H1 (cell line): ENCODE data around the gene FAM107A. TPM values are rescaled to one million over a fixed set of nuclear protein-coding genes. Genes with fewer than 3 reads are reported as not detected.

Experiments used
- BRCA1 ChIP-seq: IDR thresholded peaks from 2 replicates; pipeline ENCODE4 v1.6.1; 2012; ENCODE audit warnings: low read depth, low read length, improper control_type of control experiment
- MAFK ChIP-seq: IDR thresholded peaks from 2 replicates; pipeline ENCODE4 v1.6.1; 2012; ENCODE audit warnings: low read depth, mild to moderate bottlenecking, improper control_type of control experiment, low read length
- RBBP5 ChIP-seq: IDR thresholded peaks from 2 replicates; pipeline ENCODE4 v1.7.1; 2012; ENCODE audit warnings: low read depth, mild to moderate bottlenecking, inconsistent platforms, low read length, moderate library complexity, borderline replicate concordance
- TAF7 ChIP-seq: optimal IDR thresholded peaks from 2 replicates; pipeline ENCODE3; 2011; ENCODE audit warnings: low read depth, mild to moderate bottlenecking, inconsistent platforms, low read length, moderate library complexity, borderline replicate concordance
- polyA plus RNA-seq, 7 experiments: library from polyadenylated mRNA; depleted of rRNA in 3 of 7; stranded (reverse) in 5 of 7; unstranded in 2 of 7; fragments of >200 nt in 5 of 7; fragments of 200-250 nt in 2 of 7; gene quantifications; 1 replicate in 5 of 7; 2 replicates in 1 of 7; 4 replicates in 1 of 7; pipeline versions ENCODE4 v1.2.1 to v1.2.3, GENCODE V29; 2011 to 2013; ENCODE audit warnings: missing spikeins in 2 of 7, mixed read lengths in 2 of 7
- total RNA-seq: library from RNA; stranded (reverse); fragmentation: NEBNext Ultra II Directional; extraction: Animal tissue kit (Norgen Biotek cat#: 25700); gene quantifications from 2 replicates; pipeline ENCODE4 v1.2.1, GENCODE V29; 2021

FAM107A gene
- total and polyA plus RNA-seq, 2 of the 8 experiments (the other 6 are each of a cell fraction or from before 2014, with no cell fraction given): 0.51 to 0.65 TPM

DNA sequence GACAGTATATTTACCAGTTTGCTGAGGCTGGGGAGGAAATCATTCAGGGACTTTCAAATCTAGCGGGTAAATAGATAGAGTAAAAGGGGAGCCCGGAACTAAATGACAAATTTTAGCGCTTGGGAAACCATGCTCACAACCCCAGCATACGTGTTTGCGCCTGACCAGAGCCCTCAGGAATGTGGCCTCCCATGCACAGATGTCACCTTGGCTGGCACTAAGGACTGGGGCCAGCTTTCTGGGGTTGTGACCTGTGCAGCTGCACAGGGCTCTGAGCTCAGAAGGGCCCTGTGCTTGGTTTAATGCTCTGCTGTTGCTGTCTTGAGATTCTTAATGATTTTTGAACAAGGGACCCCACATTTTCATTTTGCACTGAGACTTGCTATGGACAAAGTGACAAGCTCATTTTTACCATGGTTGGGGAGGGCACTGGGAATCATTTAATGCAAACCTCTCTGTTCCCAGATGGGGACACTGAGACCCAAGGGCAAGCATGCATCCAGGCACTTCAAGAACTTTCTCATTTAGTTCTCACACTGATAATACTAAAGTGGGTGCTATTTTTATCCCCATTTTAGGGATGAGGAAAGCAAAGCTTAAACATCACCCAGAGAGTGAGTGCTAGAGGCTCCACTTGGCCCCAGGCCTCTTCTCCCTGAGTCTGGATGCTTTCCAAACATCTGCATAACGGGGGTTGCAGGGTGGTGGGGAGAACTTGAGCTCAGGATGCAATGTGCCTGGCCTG lies 44.1 kb upstream of the FAM107A start (continued):
- TF ChIP-seq BRCA1: no peak
- no peak for TF ChIP-seq TAF7
- no peak for TF ChIP-seq MAFK
- TF ChIP-seq RBBP5: no peak
